ENCODE measurements around the gene TRIM65. TPM values are rescaled to one million over a fixed set of nuclear protein-coding genes. Genes with fewer than 3 reads are reported as not detected.

TRIM65 gene
- total RNA-seq, 1 experiment from 2014 or later: 24.1 TPM

Other genes with a start within 250 kb of the TRIM65 start
- 17.7 and 18.2 TPM in 2 replicates for gene RECQL5, start 229.8 kb downstream of the TRIM65 start, total RNA-seq (2014; rRNA removed; shearing (Covaris generic))
- 98.3 and 118 TPM in 2 replicates for gene SAP30BP, start 229.6 kb downstream of the TRIM65 start, total RNA-seq (2014; rRNA removed; shearing (Covaris generic))
- 3.6 and 3.9 TPM in 2 replicates for gene ITGB4, start 175.5 kb downstream of the TRIM65 start, total RNA-seq (2014; rRNA removed; shearing (Covaris generic))
- gene GALK1, start 131.8 kb downstream of the TRIM65 start, total RNA-seq (2014; rRNA removed; shearing (Covaris generic)): 14.3 and 29.9 TPM in 2 replicates
- gene UNK, start 112.1 kb downstream of the TRIM65 start, total RNA-seq (2014; rRNA removed; shearing (Covaris generic)): 36.8 and 40.6 TPM in 2 replicates
- 0.06 and 0.86 TPM in 2 replicates for gene UNC13D, start 52.5 kb downstream of the TRIM65 start, total RNA-seq (2014; rRNA removed; shearing (Covaris generic))
- 17.8 and 21.8 TPM in 2 replicates for gene WBP2, start 41.6 kb downstream of the TRIM65 start, total RNA-seq (2014; rRNA removed; shearing (Covaris generic))
- 14.4 and 15.2 TPM in 2 replicates for gene TRIM47, start 18.4 kb downstream of the TRIM65 start, total RNA-seq (2014; rRNA removed; shearing (Covaris generic))
- 27.7 and 34.8 TPM in 2 replicates for gene MRPL38, start 7.9 kb upstream of the TRIM65 start, total RNA-seq (2014; rRNA removed; shearing (Covaris generic))
- 6.3 and 8.0 TPM in 2 replicates for gene FBF1, start 44.1 kb upstream of the TRIM65 start, total RNA-seq (2014; rRNA removed; shearing (Covaris generic))
- 28.5 and 35.0 TPM in 2 replicates for gene ACOX1, start 82.2 kb upstream of the TRIM65 start, total RNA-seq (2014; rRNA removed; shearing (Covaris generic))
- 11.1 and 15.0 TPM in 2 replicates for gene TEN1, start 82.3 kb upstream of the TRIM65 start, total RNA-seq (2014; rRNA removed; shearing (Covaris generic))
- gene CDK3, start 103.9 kb upstream of the TRIM65 start, total RNA-seq (2014; rRNA removed; shearing (Covaris generic)): 1.3 and 1.5 TPM in 2 replicates
- 0.06 and 0.12 TPM in 2 replicates for gene EVPL, start 130.4 kb upstream of the TRIM65 start, total RNA-seq (2014; rRNA removed; shearing (Covaris generic))
- gene SRP68, start 175.6 kb upstream of the TRIM65 start, total RNA-seq (2014; rRNA removed; shearing (Covaris generic)): 19.1 and 25.4 TPM in 2 replicates
- not detected in 2 replicates for gene GALR2, start 177.8 kb upstream of the TRIM65 start, total RNA-seq (2014; rRNA removed; shearing (Covaris generic))
- gene ZACN, start 182.2 kb upstream of the TRIM65 start, total RNA-seq (2014; rRNA removed; shearing (Covaris generic)): not detected in 2 replicates
- gene EXOC7, start 206.8 kb upstream of the TRIM65 start, total RNA-seq (2014; rRNA removed; shearing (Covaris generic)): 45.4 and 48.9 TPM in 2 replicates
- not detected in 2 replicates for gene FOXJ1, start 244.3 kb upstream of the TRIM65 start, total RNA-seq (2014; rRNA removed; shearing (Covaris generic))